Neuronal stem cell (in vitro differentiated cells): ENCODE data around the gene SLC39A11.

ENCODE experiments used
- DNase-seq: peaks from one replicate; pipeline ENCODE4 v3.0.0-alpha.2; 2013; ENCODE audit warnings: low spot score
- H2AFZ ChIP-seq: one replicate; pipeline ENCODE4 v1.6.1; 2013; ENCODE audit warnings: mild to moderate bottlenecking, low read length, inconsistent platforms
- H2AK5ac ChIP-seq: 2 replicates; pipeline ENCODE4 v1.6.1; 2013; ENCODE audit warnings: low read depth, mild to moderate bottlenecking, inconsistent platforms, low read length, moderate library complexity, mixed read lengths
- H2BK120ac ChIP-seq: 2 replicates; pipeline ENCODE4 v1.6.1; 2013; ENCODE audit warnings: low read depth, mild to moderate bottlenecking, inconsistent platforms, low read length, moderate library complexity, mixed read lengths
- H2BK12ac ChIP-seq: one replicate; pipeline ENCODE4 v1.6.1; 2013; ENCODE audit warnings: low read length, inconsistent platforms
- H2BK15ac ChIP-seq: 2 replicates; pipeline ENCODE4 v1.6.1; 2013; ENCODE audit warnings: mild to moderate bottlenecking, low read length, inconsistent platforms, mixed read lengths
- H2BK5ac ChIP-seq: one replicate; pipeline ENCODE4 v1.6.1; 2013; ENCODE audit warnings: inconsistent platforms, mild to moderate bottlenecking, low read length, moderate library complexity
- H3K14ac ChIP-seq: one replicate; pipeline ENCODE4 v1.6.1; 2013; ENCODE audit warnings: low read length, inconsistent platforms
- H3K18ac ChIP-seq: 2 replicates; pipeline ENCODE4 v1.6.1; 2013; ENCODE audit warnings: low read length, inconsistent platforms
- H3K23ac ChIP-seq: 2 replicates; pipeline ENCODE4 v1.6.1; 2013; ENCODE audit warnings: low read depth, mild to moderate bottlenecking, mixed read lengths, low read length, inconsistent platforms; ENCODE audit not compliant: poor library complexity
- H3K27ac ChIP-seq: replicated peaks from 3 replicates; pipeline ENCODE4 v1.5.1; 2013; ENCODE audit warnings: low read length, inconsistent platforms
- H3K27me3 ChIP-seq, 3 experiments: 2 replicates each; pipeline ENCODE4 v1.6.1; 2013; ENCODE audit warnings: low read length in 3 of 3, mild to moderate bottlenecking in 2 of 3, inconsistent platforms in 1 of 3, low read depth in 1 of 3, mixed read lengths in 1 of 3, moderate library complexity in 1 of 3; ENCODE audit not compliant: control insufficient read depth in 3 of 3, insufficient read depth in 3 of 3
- H3K36me3 ChIP-seq, 2 donors: replicated peaks in 1 of 2; 2 replicates each; pipeline ENCODE4 v1.6.1; 2013; ENCODE audit warnings: low read length in 2 of 2; ENCODE audit not compliant: control insufficient read depth in 2 of 2, insufficient read depth in 2 of 2
- H3K4ac ChIP-seq: 2 replicates; pipeline ENCODE4 v1.6.1; 2013; ENCODE audit warnings: inconsistent platforms, mild to moderate bottlenecking, low read length, moderate library complexity
- H3K4me1 ChIP-seq, 2 donors: 1 replicate in 1 of 2; 2 replicates in 1 of 2; pipeline ENCODE4 v1.6.1; 2013; ENCODE audit warnings: low read length in 2 of 2, low read depth in 1 of 2; ENCODE audit not compliant: control insufficient read depth in 2 of 2, insufficient read depth in 1 of 2
- H3K4me2 ChIP-seq: one replicate; pipeline ENCODE4 v1.6.1; 2013; ENCODE audit warnings: mild to moderate bottlenecking, low read length, inconsistent platforms; ENCODE audit not compliant: insufficient read depth, poor library complexity, severe bottlenecking
- H3K4me3 ChIP-seq, 2 donors: 2 replicates each; pipeline ENCODE4 v1.5.1; 2013; ENCODE audit warnings: low read length in 2 of 2, mild to moderate bottlenecking in 2 of 2, inconsistent platforms in 1 of 2, moderate library complexity in 1 of 2
- H3K79me1 ChIP-seq: one replicate; pipeline ENCODE4 v1.6.1; 2013; ENCODE audit warnings: low read depth, mild to moderate bottlenecking, inconsistent platforms, low read length, moderate library complexity
- H3K9ac ChIP-seq: one replicate; pipeline ENCODE4 v1.6.1; 2013; ENCODE audit warnings: mild to moderate bottlenecking, low read depth, low read length, inconsistent platforms; ENCODE audit not compliant: poor library complexity
- H3K9me3 ChIP-seq, 2 donors: replicated peaks in 1 of 2; 2 replicates each; pipeline versions ENCODE3 to v1.6.1; 2013; ENCODE audit warnings: low read length in 2 of 2, mild to moderate bottlenecking in 2 of 2, inconsistent platforms in 1 of 2, low read depth in 1 of 2, mixed read lengths in 1 of 2, moderate library complexity in 1 of 2; ENCODE audit not compliant: control insufficient read depth in 2 of 2, insufficient read depth in 1 of 2
- H4K8ac ChIP-seq: one replicate; pipeline ENCODE4 v1.6.1; 2013; ENCODE audit warnings: low read depth, mild to moderate bottlenecking, inconsistent platforms, low read length, moderate library complexity
- H4K91ac ChIP-seq: one replicate; pipeline ENCODE4 v1.6.1; 2013; ENCODE audit warnings: low read length, low read depth, mild to moderate bottlenecking, inconsistent platforms; ENCODE audit not compliant: poor library complexity
- WGBS, 2 donors: extraction: QIAGEN DNeasy Blood & Tissue Kit; methylation state at CpG; one replicate each; pipeline ENCODE4 v1.1.7; 2013; ENCODE audit warnings: missing lambda C conversion rate in 2 of 2, mixed read lengths in 1 of 2; ENCODE audit not compliant: insufficient read length in 2 of 2, insufficient replicate concordance in 1 of 2; ENCODE audit errors: extremely low coverage in 2 of 2; 5-methylcytosine and 5-hydroxymethylcytosine counted together

SLC39A11 gene

GRCh38 chr17:72850410-72851118 lies 241.9 kb downstream of the SLC39A11 start:
- Histone ChIP-seq H2BK15ac (no peak overlapping the region), H3K23ac (no peak overlapping the region), H2BK12ac (no peak overlapping the region), H3K18ac (no peak overlapping the region), H3K79me1 (no peaks in the 10 kb centered on the region), H3K9ac (no peak overlapping the region), H4K8ac (no peak overlapping the region), H3K14ac (no peak overlapping the region), H3K4me1 (peaks cover 0 to 7% of the 10 kb centered on the region in 2 donors), H4K91ac (no peak overlapping the region), H2BK120ac (no peak overlapping the region), H3K27ac (no peak overlapping the region), H3K27me3 (no peaks in the 10 kb centered on the region), H3K36me3 (no peaks in the 10 kb centered on the region), H3K9me3 (no peaks in the 10 kb centered on the region), H3K4me2 (no peak overlapping the region), H3K4me3 (no peak overlapping the region), H2BK5ac (no peak overlapping the region), H2AK5ac (no peak overlapping the region), H2AFZ (no peak overlapping the region), H3K4ac (no peak overlapping the region)
- WGBS, 2 donors, result no CpG with 5 or more reads among the region's 10 CpGs
- DNase-seq, result no peak

- no peak overlapping the region for H2AK5ac ChIP-seq
- no peak overlapping the region for H3K18ac ChIP-seq
- no peak overlapping the region for H2BK120ac ChIP-seq
- no peak overlapping the region for H3K9ac ChIP-seq
- no peak overlapping the region for H3K4me2 ChIP-seq
- H2BK5ac ChIP-seq, result no peak overlapping the region
- no peak overlapping the region for H3K4ac ChIP-seq
- H3K27me3 ChIP-seq, result no peaks in the 10 kb centered on the region
- no peak overlapping the region for H3K27ac ChIP-seq
- H2BK12ac ChIP-seq, result no peak overlapping the region
- H3K4me3 ChIP-seq, result no peak overlapping the region
- no peak for DNase-seq
- no peak overlapping the region for H3K14ac ChIP-seq
- H3K9me3 ChIP-seq, result no peaks in the 10 kb centered on the region
- no CpG with 5 or more reads among the region's 1 CpG for WGBS, 2 donors
- H3K23ac ChIP-seq, result no peak overlapping the region
- no peak overlapping the region for H4K91ac ChIP-seq
- H3K36me3 ChIP-seq, result no peaks in the 10 kb centered on the region
- H3K4me1 ChIP-seq, result peaks cover 0 to 1% of the 10 kb centered on the region in 2 donors
- no peak overlapping the region for H2AFZ ChIP-seq
- H4K8ac ChIP-seq, result no peak overlapping the region
- H3K79me1 ChIP-seq, result no peaks in the 10 kb centered on the region
- no peak overlapping the region for H2BK15ac ChIP-seq
Observed at GRCh38 chr17:72846399-72846798, 246.1 kb downstream of the SLC39A11 start.

- Histone ChIP-seq H2AFZ (no peak overlapping the region), H3K4me3 (no peak overlapping the region), H3K23ac (no peak overlapping the region), H4K91ac (no peak overlapping the region), H2BK12ac (no peak overlapping the region), H3K79me1 (no peaks in the 10 kb centered on the region), H3K18ac (no peak overlapping the region), H3K4ac (no peak overlapping the region), H2BK5ac (no peak overlapping the region), H4K8ac (no peak overlapping the region), H2BK120ac (no peak overlapping the region), H3K4me1 (peaks cover 0 to 1% of the 10 kb centered on the region in 2 donors), H3K14ac (no peak overlapping the region), H2AK5ac (no peak overlapping the region), H2BK15ac (no peak overlapping the region), H3K36me3 (no peaks in the 10 kb centered on the region), H3K27ac (no peak overlapping the region), H3K27me3 (no peaks in the 10 kb centered on the region), H3K9me3 (peaks cover 2% of the 10 kb centered on the region in 2 donors), H3K9ac (no peak overlapping the region), H3K4me2 (no peak overlapping the region)
- WGBS, 2 donors, result no CpG with 5 or more reads among the region's 6 CpGs
- DNase-seq, result no peak
Observed at GRCh38 chr17:72843591-72843990, 248.9 kb downstream of the SLC39A11 start.

GRCh38 chr17:72840019-72840418 lies 252.5 kb downstream of the SLC39A11 start:
- Histone ChIP-seq H3K18ac (no peak overlapping the region), H3K79me1 (no peaks in the 10 kb centered on the region), H3K9ac (no peak overlapping the region)

More at GRCh38 chr17:72840019-72840418, 252.5 kb downstream of the SLC39A11 start:
- H3K36me3 ChIP-seq, result no peaks in the 10 kb centered on the region
- H4K91ac ChIP-seq, result no peak overlapping the region
- peaks cover 2% of the 10 kb centered on the region in 2 donors for H3K9me3 ChIP-seq
- no peak overlapping the region for H2AFZ ChIP-seq
- no peak overlapping the region for H3K4me2 ChIP-seq
- H2BK5ac ChIP-seq, result no peak overlapping the region
- H2BK12ac ChIP-seq, result no peak overlapping the region
- H2BK120ac ChIP-seq, result no peak overlapping the region
- no peak overlapping the region for H4K8ac ChIP-seq
- H3K4ac ChIP-seq, result no peak overlapping the region
- no peak overlapping the region for H3K4me3 ChIP-seq
- H3K27me3 ChIP-seq, result no peaks in the 10 kb centered on the region
- H3K27ac ChIP-seq, result no peak overlapping the region
- no peak overlapping the region for H2BK15ac ChIP-seq
- H3K4me1 ChIP-seq, result peaks cover 6 to 14% of the 10 kb centered on the region in 2 donors
- no peak overlapping the region for H2AK5ac ChIP-seq
- no peak overlapping the region for H3K14ac ChIP-seq
- DNase-seq, result no peak
- H3K23ac ChIP-seq, result no peak overlapping the region
